Suppressor macrophage treated with lipopolysaccharide for 4 hours (primary cell): ENCODE data around the gene RIPOR3.
"Not testable (repeated sequence)": the region's sequence is repeated elsewhere in the genome, so short reads cannot be mapped to it uniquely, and the experiment has no call there.

Experiments used
- DNase-seq: peaks from one replicate; pipeline ENCODE4 v3.0.0-alpha.2; 2020

The RIPOR3 gene

GRCh38 chr20:50704514-50704913 lies 13.2 kb upstream of the RIPOR3 start:
- DNase-seq: no peak

DNA sequence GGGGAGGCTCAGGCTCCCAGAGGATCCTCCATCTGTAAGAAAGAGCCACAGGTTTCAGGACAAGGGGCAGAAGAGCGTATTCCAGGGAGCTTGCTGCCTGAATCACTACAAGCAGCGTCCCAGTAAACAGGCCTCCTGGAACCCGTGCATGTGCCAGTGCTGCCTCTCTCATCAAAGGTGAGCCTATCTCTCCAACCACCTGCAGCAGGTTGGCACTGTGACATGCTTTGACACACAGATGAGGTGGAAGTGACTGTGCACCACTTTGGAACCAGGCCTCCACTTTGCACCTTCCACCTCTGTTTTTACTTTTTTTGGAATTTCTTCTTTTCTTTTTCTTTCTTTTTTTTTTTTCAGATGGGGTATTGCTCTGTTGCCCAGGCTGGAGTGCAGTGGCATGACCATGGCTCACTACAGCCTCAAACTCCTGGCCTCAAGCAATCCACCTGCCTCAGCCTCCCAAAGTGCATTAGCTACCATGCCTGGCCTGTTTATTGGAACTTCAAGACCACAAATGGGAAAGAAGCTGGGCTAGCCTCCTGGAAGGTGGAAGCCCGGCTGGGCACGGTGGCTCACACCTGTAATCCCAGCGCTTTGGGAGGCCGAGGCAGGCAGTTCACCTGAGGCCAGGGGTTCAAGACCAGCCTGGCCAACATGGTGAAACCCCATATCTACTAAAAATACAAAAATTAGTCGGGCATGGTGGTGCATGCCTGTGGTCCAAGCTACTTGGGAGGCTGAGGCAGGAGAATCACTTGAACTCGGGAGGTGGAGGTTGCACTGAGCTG lies 12.5 kb upstream of the RIPOR3 start:
- DNase-seq: not testable (repeated sequence)

DNA sequence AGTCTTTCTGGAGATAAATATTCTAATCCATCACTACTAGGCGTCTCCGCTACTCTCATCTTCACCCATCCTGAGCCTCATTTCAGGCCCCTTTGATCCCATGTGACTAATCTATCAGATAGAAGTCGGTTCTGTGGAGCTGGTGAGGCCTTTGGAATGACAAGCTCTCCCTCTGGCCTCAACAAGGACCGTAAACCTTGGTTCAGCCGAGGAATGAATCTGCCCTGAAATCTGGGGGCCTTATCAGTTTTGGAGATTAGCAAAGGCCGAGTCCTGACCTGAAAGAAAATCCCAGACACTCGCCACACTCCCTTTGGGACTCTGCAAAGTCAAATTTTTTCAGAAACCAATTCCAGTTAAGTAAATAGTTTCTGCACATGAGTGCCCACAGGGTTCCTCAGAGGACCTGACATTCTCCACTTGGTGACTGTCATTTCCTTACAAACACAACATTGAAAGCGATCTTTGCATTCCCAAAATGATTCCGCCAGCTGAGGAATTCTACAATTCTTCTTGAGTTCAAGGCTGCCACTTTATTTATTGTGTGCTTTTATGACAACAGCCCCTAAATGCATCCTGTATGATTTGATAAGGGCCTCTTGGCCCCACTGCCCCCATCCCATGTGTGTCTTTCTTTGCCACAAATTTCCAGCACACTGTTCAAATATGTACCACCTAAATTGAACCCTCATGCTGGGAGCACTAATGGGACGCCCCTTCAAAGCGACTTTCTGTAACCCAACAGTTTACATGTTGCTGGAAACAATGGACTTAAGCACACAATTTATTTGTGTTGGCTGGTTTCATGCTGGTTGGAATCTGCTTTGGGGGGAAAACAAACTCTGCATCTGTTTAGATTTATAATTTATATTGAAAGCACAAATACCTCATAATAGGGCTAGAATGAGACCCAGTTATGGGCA lies 10.0 kb upstream of the RIPOR3 start:
- no peak for DNase-seq

- DNase-seq: no peak
Measured at GRCh38 chr20:50699688-50700087, 8.3 kb upstream of the RIPOR3 start.

- not testable (repeated sequence) for DNase-seq
Measured at GRCh38 chr20:50698255-50698654, 6.9 kb upstream of the RIPOR3 start.

- no peak for DNase-seq
Measured at GRCh38 chr20:50695135-50695872, 4.0 kb upstream of the RIPOR3 start.

DNA sequence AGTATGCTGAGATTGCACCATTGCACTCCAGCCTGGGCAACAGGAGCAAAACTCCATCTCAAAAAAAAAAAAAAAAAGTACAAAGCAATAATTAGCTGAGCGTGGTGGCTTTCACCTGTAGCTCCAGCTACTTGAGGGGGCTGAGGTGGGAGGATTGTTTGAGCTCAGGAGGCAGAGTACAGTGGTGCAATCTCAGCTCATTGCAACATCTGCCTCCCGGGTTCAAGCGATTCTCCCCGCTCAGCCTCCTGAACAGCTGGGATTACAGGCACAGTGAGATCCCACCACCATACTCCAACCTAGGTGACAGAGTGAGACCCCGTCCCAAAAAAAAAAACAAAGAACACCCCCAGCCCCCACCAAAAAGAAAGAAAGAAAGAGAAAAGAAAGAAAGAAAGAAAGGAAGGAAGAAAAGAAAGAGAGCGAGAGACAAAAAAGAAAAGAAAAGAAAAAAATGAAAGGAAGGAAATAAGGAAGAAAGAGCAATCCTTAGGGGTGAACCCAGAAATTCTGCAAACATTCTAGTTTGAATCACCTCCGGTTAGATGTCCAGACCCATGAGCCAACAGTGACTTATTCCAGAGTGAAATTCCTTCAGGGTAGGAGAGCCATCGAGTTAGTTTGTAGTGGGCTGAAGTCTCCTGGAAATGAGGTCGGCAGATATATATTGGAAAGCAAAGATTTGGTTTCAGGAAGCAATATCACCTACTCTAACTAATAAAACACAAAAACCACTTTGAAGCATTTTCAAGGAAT lies 3.2 kb upstream of the RIPOR3 start:
- no peak for DNase-seq

GRCh38 chr20:50693001-50693400 lies 1.7 kb upstream of the RIPOR3 start:
- DNase-seq: no peak

- DNase-seq: no peak
Measured at GRCh38 chr20:50692552-50692933, 1.2 kb upstream of the RIPOR3 start.

DNA sequence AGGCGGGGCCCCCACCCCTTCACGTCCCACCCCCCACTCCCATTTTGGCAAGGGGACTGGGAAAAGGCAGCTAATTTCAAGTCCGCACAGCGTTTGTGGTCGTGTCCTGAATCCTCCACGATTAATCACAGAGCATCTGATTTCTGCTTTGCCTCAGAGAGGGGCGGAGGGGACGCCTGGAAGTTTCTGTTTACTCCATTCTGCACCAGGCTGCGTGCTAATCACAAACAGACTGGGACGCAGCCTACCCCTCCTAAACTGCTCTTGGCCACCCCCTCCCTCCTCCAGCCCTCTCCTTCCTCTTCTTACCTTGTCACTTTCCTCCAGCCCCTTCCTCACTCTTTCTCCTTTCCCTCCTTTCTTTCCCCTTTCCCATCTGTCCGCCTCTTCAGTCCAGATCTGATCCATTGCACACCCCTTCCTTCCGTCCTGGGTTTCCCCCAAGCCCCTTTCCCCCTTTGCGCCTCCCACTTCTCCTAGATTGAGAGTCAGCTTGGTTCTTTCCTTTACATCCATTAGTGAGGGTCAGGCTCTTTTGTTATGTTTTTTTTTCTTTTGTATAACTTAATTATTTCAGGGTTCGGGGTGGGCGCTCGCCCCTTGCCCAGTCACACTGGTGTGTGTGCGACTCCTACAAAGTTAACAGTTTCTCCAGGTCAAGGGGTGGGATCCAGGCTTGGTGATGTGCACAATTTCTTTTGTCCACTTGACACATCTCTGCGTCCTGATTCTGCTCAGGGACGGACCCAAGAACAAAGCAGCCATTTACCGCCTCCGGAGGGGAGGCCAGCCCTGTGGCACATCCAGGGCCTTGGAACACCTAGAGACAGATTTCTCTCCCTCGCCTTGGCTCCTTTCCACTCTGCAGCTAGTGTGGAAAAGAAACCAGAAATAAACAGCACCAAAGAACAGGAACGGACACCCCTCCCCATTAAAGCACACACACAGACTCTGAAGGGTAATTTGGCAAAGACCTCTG lies 520 bp upstream of the RIPOR3 start:
- DNase-seq: no peak

- DNase-seq: no peak
Measured at GRCh38 chr20:50689864-50690649, 1.3 kb downstream of the RIPOR3 start.

DNA sequence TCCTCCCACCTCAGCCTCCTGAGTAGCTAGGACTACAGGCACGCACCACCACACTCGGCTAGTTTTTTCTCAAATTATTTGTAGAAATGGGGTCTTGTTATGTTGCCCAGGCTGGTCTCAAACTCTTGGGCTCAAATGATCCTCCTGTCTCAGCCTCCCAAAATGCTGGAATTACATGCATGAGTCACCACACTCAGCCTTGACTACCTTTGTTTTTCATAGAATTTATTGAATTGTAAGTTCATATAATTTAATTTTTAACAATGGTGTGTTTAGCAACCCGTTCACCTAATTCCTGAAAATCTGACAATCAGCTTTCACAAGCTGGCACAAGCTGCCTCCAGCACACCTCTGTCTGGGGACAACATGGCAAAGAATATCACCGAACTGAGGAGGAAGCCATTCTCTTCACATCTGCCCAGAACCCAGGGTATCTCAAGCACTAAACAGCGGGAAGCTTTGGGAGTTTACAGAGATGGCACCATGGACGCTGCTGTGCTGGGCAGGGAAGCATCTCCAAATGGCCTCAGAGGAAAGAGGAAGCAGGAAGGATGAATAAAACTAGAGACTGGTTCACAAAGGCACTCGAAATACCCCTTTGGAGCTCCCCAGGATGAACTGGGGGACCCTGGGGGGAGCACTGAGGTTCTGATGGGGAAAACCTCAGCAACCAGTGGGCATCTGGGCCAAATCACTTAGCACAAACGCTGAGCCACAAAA lies 2.9 kb downstream of the RIPOR3 start:
- no peak for DNase-seq

DNA sequence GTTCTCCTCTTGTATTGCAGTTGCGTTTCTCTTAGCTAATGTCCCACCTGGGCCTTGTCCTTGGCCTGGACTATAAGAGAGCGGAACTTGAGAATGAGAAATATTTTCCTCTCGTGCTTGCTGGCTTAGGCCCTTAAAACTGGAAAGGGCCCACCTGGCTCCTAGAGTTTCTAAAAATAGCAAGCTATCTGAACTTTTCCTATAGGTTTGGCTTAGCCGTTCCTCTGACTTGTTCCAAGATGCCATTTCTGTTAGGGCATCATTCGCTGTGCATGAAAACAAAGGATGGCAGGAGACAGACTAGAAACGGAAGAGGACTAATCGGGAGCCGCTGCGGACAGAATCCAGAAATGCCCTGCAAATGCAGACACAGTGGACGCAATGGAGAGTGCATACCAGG lies 4.5 kb downstream of the RIPOR3 start:
- no peak for DNase-seq

- no peak for DNase-seq
Measured at GRCh38 chr20:50683570-50683969, 7.8 kb downstream of the RIPOR3 start.

DNA sequence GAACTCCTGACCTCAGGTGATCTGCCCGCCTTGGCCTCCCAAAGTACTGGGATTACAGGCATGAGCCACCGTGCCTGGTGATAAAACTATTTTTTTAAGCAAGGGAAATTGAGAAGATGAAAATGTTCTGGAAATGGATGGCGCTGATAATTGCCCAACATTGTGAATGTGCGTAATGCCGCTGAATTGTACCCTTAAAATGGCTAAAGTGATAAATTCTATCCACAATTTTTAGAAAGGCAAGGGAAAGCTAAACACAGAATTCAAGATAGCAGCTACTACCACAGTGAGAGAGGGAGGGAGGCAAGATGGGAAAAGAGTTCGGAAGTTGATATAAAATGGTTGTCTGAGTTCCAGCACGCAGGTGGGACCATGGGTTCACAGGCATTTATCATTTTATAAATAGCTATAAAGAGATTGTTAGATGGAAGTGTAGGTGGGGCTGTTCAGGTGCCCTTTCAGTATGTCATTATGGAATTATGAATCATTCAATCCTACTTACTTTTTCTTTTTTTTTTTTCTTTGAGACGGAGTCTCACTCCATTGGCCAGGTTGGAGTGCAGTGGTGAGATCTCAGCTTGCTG lies 8.3 kb downstream of the RIPOR3 start:
- no peak for DNase-seq

DNA sequence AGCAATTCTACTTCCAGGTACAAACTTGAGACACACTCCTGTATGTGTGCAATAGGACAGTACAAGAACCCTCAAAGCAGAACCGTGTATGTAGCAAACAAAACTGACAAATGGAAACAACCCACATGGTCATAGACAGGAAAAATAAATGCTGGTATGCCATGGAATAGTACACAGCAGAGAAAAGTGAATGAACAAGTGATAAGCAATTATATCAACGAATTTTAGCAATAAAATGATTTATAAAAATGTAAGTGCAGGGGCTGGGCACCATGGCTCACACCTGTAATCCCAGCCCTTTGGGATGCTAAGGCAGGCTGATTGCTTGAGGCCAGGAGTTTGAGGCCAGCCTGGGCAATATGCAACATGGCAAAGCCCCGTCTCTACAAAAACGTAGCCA lies 9.3 kb downstream of the RIPOR3 start:
- DNase-seq: no peak

- no peak for DNase-seq
Measured at GRCh38 chr20:50681359-50682064, 9.8 kb downstream of the RIPOR3 start.

DNA sequence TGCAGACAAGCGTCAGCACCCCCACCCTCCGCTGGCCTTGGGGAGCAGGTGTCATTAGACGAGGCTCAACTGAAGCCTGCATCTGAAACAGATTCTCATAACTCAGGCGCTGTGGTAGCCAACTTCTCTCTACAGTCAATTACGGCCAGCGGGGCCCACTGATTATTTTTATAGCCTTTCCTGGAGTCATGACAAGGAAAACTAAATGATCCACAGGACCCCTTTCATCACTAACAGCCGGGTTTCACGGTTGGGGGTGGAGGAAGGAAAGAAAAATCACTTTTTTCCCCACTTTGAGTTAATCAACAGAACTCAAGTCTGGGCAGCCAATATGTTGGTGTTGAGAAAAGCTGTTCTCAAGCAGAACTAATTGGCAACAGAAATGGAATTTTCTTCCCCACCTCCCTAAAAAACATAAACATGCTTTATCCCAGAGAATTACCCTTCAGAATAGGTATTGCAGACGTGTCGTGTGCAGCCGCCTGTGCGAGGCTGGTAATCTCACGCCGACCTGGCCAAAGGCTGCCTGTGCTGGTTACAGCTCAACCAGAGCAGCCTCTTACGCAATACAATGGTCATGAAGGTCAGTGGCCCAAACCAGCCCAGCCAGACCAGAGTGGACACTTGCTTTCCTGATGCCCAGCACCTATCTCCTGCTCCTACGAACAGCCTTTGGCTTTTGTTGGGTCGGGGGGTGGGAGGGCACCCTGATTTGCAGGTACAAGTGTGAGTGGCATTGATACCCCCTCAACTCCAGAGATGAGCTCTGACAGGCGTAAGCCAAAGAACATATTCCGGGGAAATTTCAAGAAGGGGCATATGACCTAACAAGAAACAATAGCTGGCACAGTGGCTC lies 11.0 kb downstream of the RIPOR3 start:
- no peak for DNase-seq
